Fibroblast of skin of left biceps (primary cell): ENCODE data around the gene TOP1.
"Not testable (repeated sequence)": the region's sequence is repeated elsewhere in the genome, so short reads cannot be mapped to it uniquely, and the experiment has no call there.

Experiments
- DNase-seq, 2 experiments: peaks; one replicate each; pipeline ENCODE4 v3.0.0-alpha.2; 2013; ENCODE audit warnings: low read depth in 2 of 2

The TOP1 gene

DNA sequence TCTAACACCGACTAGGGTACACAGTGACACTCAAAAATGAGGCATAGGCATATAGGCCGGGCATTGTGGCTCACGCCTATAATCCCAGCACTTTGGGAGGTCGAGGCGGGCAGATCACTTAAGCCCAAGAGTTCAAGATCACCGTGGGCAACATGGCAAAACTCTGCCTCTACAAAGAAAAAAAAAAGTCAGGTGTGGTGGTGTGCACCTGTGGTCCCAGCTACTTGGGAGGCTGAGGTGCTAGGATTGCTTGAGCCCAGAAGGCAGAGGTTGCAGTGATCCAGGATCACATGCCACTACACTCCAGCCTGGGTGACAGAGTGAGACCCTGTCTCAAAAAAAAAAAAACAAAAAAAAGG lies 24.7 kb upstream of the TOP1 start:
- not testable (repeated sequence) for DNase-seq

DNA sequence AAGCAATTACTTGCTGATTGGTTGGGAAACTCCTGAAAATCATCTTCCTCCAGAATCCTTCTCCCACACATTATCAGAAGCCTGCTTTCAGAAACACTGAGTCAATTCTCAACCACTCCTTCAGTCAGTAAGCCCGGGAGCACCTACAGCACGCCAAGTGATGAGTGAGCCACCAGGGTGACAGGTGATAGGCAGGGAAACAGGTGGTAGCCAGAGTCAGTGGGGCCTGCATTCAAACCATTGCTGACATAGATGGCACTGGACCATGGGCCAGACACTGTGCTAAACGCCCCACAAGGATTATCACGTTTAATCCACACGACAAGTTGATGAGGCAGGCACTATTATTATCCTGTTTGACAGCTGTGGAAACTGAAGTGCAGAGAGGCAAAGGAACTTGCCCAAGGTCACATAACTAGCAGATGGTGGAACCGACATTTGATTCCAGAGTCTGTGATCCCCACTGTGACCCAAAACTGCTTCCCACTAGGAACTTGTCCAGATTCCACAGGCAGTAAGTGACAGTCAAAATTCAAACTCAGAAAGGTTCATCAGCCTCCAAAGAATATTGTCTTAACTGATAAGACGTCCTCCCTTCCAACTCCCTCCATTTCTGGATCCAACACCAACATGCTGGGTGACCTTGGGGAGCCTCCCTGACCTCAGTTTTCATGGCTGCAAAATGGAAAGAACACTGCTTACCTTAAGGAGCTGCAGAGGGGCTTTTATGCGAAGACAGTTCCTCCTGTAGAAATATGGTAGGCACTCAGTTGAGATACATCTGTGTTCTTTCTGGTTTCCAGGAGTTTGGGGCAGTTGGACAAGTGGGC lies 23.9 kb upstream of the TOP1 start:
- no peak for DNase-seq

DNA sequence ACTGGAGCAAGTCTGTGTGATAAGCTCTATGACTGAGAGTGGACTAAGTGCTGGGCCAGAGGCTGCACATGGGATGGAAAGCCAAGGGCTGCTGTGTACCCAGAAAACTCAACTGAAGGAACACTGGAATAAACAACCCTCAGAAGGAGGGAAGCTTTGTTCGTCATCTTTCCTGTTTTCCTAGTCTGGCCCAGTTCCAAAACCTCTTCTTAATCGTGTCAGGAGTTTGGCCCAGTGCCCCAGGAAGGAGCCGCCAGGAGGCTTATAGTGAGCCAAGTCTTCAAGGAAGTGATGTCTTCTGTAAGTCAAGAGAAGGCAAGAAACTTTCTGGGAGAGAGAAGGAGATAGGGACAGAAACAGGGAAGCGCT lies 23.3 kb upstream of the TOP1 start:
- peak; percentile 86 to 88 for DNase-seq

DNA sequence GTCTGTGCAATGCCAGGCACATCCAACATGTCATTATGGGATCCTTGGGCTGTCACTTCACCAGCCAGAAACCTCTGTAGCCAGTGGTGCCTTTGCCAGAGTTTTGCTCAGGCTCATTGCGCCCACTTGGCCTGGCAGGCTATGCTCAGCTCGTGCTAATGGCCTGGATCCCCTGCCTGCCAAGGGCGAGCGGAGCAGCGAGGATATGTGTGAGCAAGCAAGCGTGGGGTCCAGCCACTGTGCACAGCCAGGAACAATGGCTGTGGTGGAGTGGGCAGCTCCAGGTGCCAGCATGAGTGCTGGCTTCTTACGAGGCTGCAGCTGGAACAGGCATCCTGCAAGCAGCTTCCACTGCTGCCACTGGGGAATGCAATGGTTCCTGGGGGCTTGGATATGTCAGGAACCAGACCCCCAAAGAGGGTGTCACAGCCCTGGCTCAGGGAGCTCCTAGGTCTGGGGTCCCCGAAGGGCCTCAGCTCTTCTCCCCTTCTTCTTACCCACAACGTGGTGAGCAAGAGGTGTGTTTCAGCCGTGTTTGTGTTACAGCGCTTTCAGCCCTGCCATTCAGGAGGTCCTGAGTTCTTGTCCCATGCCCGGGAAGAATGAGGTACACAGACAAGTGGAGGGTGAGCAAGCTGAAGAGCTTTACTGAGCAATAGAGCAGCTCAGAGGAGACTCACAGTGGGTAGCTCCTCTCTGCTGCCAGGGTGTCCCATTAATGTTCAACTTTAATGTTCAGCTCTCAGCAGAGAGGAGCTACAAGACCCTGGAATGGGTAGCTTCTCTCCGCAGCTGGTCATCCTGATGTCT lies 22.3 kb upstream of the TOP1 start:
- DNase-seq, result no peak

DNA sequence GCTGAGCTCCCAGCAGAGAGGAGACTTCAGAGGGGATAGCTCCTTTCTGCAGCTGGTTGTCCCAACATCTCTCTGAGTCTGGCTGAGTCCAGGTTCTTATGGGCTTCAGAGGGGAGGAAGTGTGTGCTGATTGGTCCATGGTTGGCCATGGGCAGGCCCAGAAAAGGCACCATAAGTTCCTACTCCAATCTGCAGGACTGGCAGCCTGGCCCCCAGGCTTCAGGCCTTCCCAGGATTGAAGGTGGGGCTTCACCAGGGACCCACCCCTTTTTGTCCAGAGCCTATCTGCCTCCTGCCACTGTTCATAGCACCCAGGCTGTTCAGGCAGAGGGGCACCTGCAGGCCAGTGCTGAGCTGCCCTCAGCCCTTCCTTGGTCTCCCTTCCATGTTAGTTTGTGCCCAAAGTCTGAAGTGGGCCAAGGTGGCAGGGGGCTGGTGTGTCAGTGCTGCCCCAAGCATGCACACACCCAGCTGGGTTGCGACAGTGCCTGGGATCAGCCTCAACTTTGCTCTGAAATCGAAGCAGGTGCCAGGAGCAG lies 21.6 kb upstream of the TOP1 start:
- no peak for DNase-seq

DNA sequence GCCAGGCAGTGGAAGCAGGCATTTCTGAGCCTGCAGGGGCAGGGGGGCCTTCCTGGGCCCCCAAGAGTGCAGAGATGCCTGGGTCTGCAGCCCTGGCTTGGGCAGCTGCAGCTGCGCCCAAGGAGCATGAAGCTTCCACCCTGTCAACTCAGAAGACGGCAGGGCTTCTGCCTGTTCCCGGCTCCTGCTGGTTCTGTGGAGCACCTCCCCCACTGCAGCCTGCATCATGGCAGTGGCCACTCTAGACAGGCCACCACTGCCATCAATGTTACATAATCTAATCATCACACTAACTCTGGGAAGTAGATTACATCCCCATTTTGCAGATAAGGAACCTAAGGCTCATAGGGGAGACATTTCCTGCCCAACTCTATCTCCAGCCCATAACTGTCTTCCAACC lies 21.1 kb upstream of the TOP1 start:
- no peak for DNase-seq

DNA sequence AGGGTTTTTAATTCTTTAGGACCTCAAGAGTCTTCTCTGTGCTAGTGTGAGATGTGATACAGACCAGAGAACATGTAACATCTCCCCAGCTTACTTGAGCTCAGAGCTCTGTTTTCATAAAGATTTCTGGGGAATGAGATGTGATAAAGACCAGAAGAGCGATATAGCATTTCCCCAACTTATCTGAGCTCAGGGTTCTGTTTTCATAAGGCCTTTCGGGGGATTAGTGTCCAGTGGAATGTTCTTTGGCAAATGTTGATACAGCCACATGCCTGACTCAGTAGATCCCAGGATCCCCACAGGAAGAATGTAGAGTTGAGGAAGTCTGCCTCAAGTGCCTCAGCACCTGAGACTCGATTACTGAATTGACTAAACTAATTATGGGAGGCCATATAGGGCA lies 18.7 kb upstream of the TOP1 start:
- DNase-seq, result no peak

DNA sequence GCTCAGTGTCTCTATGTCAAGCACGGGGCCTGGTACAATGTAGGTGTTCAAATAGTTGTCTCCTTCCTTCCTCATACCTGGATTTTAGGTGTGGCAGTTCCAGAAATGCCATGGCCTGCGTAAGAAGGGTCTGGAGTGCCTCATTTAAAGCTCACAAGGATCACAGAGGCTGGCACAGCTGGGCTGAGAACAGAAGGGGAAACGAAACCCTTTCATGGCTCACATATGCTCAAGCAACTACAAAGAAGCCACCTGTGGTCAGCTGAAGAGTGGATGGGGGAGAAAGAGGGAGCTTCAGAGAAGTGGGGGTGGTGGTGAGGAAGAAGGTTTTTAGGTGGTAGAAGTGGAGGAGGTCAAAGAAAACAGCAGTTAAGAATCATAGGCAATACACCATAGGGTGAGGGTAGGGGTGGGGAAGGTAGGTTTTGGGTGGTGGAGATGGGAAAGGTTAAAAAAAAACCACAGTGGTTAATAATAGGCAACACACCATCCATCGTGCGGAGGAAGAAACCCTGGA lies 17.0 kb upstream of the TOP1 start:
- no peak for DNase-seq

DNA sequence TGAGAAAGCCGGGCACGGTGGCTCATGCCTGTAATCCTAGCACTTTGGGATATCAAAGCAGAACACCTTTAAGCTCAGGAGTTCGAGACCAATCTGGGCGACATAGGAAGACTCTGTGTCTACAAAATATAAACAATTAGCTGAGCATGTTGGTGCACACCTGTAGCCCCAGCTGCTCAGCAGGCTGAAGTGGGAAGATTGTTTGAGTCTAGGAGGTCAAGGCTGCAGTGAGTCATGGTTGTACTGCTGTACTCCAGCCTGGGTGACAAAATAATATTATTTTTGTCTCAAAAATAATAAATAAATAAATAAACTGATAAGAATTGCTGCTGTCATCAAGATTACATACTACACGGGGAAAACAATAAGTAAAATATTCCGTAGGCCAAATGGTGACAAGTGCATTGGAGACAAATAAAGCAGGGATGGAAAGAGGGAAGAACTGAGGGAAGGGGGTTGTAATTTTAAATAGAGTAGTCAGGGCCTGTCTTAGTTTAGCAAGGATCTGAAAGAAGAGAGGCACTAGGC lies 14.0 kb upstream of the TOP1 start:
- no peak for DNase-seq

DNA sequence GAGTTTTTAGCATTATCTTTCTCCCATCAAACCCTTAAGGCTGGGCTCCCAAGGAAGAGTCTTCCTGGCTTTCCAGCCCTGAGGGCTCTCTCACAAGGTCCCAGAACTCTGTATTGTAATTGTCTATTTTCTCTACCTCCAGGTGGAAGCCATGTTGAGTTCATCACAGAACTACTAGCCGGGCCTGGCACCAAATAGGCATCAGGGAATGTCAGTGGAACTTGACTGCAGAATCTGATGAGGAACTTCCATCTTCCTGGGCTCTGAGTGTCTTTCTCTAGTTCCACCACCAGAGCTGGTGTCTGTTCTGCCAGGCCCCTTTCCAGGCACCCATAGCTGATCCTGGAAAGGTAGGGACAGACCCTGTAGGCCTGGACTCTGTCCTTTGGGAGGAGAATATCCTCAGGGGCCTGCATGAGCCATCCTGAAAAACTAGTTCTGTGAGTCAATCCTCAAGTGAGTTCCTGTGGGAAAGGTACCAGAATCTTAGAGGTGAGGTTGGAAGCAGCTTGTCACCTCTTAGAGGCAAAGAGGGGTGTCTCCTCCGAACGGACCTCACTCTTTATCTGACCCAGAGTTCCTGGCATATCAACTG lies 11.1 kb upstream of the TOP1 start:
- no peak for DNase-seq

DNA sequence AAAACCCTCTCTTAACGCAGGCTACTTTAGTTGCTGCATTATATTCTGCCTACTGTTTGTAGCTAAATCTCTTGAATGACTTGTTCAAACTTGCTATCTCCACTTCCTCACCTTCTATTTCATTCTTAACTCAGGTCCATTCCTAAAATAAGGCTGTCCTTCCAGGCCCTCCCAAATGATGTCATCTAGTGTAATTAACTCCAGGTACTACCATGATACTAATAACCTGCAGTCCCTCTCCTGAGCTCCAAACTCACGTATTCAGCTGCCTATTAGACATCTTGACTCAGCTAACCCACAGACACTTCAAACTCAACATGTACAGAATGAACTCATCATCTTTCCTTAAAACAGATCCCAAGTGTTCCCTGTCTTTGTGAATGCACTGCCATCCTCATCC lies 10.5 kb upstream of the TOP1 start:
- no peak for DNase-seq

DNA sequence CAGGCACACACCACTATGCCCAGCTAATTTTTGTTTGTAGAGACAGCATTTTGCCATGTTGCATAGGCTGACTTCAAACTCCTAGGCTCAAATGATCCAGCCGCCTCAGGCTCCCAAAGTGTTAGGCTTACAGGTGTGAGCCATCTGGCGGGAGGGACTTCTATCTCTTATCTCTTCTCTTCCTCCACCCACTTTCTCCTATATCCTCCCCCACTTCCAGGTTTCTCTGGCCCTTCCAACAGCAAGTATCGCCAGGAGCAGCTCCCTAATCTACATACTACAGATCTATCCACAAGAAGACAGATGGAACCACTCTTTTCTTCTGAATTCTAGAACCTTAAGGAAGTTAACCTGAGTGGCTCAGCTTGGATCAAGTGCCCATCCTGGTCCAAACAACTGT lies 5.1 kb upstream of the TOP1 start:
- DNase-seq, result no peak

DNA sequence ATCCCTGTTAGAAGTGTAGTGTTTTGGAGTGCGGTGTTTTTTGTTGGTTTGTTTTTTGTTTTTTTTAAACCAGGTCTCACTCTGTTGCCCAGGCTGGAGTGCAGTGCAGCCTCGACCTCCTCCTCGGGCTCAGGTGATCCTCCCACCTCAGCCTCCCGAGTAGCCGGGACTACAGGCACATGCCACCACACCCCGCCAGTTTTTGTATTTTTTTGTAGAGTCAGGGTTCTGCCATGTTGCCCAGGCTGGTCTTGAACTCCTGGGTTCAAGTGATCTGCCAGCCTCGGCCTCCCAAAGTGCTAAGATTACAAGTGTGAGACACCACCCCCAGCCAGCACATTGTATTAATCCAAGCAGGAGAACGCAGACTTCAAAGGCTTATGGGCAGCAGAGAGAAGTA lies 1.3 kb upstream of the TOP1 start:
- DNase-seq, result no peak

DNA sequence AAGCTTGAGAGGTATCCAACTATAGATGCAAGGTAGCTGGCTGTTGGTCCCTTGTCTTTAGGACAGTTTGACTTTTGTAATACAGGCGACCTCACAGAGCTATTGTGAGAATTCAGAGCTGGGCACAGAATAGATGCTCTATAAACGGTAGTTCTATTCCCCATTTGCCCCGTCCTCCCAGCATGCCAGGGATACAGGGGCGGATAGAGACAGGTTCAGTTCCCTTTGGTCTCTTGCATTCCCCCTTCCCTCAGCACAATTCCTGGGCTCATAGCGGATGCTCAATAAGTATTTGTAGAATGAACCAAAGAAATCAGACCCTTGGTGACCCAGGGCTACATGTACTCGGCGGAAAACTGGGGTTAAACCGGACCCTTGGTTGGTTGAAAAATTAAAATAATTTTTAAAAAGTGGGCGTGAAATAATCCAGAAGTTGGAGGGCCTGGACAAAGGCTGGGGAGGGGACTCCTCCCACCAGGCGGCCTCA lies 707 bp upstream of the TOP1 start:
- no peak for DNase-seq

DNA sequence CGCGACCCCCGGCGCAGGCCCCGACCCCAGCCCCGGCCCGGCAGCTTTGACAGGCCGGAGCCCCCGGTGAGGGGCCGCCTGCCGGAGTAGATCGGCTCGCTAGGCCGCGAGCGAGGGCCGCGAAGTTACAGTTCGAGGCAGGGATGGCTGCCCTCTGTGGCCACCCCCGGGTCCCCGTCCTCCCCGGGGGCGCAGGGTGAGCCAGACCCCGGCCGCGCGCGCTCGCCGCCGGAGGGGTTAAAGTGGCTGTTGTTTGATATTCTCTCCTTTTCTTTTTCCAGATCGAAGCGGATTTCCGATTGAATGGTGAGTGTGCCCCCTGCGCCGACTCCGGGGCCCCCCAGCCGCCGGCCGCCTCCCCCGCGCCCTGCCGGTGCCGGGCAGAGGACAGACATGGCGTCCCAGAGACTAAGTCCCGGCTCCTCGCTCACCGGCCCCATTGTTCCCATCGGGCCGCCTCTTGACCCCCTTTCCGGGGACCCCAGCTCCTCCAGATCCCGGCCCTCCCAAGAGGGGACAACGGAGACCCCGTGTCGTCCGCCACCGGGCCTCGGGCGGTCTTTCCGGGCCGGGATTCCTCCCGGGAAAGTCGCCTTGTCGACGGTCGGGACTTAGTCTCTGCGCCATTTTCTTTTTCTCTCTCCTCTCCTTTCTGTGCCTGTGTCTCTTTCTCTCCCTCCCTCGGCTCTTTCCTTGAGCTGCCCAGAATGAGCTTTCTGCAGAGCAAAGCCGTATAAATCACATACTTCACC lies 704 bp downstream of the TOP1 start:
- DNase-seq, result no peak

DNA sequence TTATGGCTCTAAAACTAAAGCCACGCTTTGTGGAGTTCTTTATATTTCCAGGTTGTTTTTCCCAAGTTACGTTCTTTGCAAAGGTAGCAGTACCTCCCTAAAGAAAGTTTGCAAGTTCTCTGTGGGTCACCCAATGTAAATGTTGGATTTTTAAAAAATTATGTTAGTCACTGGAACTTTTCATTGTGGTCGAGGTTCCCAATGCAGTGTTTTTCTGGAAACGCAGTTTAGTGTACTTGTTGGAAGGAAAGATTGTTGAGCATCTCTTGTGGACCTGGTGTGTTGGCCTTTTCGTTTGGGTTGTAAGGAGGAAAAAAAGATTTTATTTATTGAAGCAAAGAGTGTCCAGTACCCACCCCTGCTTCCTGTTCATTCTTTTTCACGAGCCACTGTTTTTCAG lies 1.4 kb downstream of the TOP1 start:
- no peak for DNase-seq

DNA sequence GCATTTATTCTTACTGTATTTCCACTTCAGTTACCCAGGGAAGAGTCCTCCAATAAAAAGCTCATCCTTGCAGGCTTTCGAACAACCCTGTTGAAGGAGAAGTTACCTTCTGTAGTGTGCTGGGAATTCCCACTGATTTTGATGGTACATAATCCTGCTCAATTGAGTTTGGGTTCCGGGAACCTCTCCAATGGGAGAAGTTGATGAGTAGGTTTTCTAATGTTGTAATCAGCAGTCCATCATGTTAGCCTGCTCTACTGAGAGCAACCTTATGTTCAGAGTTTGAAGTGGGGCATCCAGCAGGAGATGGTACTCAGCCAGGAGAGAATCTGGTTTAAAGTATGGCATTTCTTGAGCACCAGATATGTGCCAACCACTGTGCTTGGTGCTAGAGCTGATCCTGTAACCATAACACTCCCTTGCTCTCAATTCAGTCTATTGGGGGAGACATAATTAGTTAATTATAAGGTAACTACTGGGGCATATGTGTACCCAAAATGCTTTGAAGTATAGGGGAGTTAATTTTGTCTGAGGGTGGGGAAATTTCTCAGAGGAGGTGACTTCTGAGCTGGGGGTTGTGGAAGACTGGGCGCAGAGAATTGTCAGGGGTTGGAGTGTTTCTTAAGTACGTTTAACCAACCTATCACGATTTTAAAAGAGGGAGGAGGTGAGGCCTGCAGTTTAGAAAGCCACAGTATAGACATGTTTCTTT lies 2.1 kb downstream of the TOP1 start:
- peak in 1 of 2 experiments; percentile 30 for DNase-seq

DNA sequence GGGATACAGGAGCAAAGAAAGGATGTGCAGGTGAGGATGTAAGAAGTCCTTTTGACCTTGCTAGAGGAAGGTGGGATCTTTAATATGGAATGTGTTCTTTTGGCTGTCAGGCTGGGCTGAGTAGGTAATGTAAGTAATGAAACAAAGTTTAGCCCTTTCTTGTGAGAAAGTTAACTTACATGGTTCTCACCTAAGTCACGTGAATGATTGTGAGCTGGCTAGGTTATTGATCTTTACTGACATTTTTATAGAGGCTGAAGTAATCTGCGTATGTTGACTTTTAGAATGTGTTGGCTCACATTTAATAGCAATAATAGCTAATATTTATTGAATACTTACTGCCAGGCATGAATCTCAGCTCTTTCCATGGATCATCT lies 2.6 kb downstream of the TOP1 start:
- DNase-seq, result no peak

DNA sequence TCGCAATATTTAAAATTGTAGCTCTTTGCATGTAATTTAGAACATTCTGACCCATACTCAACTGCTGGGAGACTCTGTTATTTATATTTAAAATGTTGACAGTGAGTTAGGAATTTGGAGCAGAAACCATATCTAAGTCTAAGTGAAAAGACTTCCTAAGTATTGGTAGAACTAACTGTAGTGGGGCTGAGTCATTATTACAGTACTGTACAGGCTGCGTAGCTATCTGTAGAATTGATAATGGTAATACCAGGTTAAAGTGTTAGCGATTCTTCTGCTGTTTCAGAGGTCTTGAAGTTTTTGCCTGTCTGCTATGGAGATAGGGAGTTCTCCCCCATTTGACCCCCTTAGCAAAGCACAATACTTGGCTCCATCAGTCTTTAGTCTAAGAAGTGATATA lies 3.6 kb downstream of the TOP1 start:
- no peak for DNase-seq

DNA sequence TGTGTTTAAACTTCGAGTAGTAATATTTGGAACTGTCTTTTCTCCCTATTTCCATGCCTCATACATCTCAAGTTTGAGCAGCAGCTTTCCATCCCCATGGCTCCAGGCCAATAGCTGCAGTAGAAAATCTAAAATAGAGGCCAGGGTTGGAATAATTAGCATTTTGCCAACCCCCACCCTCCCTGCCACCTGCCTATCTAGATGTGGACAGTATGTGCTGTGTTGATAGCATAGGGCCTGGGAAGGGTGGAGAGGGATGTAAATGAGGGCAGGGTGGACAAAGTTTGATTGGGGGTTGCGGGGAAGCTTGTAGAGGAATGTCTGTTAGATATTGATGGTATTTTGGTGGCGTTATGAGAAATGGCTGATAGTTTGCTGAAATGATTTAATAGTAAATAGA lies 5.6 kb downstream of the TOP1 start:
- no peak for DNase-seq

DNA sequence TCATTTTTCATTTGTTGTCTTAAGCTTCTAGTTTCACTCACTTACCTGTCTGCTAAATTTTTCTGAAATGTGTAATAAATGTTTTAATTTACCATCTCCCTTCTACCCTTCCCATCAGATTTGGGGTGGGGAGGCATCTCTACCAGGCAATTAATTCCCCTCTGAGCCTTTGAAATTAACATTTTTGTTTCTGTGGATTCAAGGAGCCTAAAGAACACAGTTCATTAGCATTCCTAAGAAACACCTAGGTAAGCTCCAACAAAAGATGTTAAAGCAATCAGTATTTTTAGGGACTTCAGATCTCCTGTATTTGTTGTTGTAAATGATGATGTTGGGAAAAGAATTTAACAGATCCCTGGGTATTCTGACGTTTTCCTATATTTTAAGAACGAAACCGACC lies 6.6 kb downstream of the TOP1 start:
- no peak for DNase-seq
